Measurements from ENCODE around the gene C19orf18. TPM values are rescaled to one million over a fixed set of nuclear protein-coding genes. Genes with fewer than 3 reads are reported as not detected.
"Not testable (repeated sequence)": the region's sequence is repeated elsewhere in the genome, so short reads cannot be mapped to it uniquely, and the experiment has no call there.

Gene C19orf18
- 1.0 TPM for total RNA-seq
- 0.67 TPM for polyA plus RNA-seq

GRCh38 chr19:57974434-57974833 lies at the start of gene C19orf18:
Gene C19orf18 (minus strand): TSS chr19:57974534. CDS start chr19:57974432, 102 bp downstream.
- Histone ChIP-seq H3K4me3 (ENCODE audit: low read depth, low read length) (no peak within 1 kb of the TSS), H3K27ac (ENCODE audit: low read depth) (no peak within 1 kb of the TSS), H3K4me1 (ENCODE audit: insufficient read depth) (no peaks in the 10 kb centered on the region), H3K36me3 (ENCODE audit: insufficient read depth) (peaks cover 1% of the 10 kb centered on the region)
- 97% methylated on average over 4 of the region's 4 CpGs for WGBS
- no peak for DNase-seq (ENCODE audit: extremely low spot score)

GRCh38 chr19:58022283-58022660 lies 47.9 kb upstream of the C19orf18 start:
- Histone ChIP-seq H3K4me3 (ENCODE audit: low read depth, low read length) (no peak overlapping the region), H3K36me3 (ENCODE audit: insufficient read depth) (no peaks in the 10 kb centered on the region), H3K27ac (ENCODE audit: low read depth) (no peak overlapping the region), H3K4me1 (ENCODE audit: insufficient read depth) (no peaks in the 10 kb centered on the region)
- no peak for DNase-seq (ENCODE audit: extremely low spot score)
- WGBS = 69% methylated on average over 4 of the region's 4 CpGs

GRCh38 chr19:58021541-58022282 lies 47.4 kb upstream of the C19orf18 start:
- WGBS = 53% methylated on average over 30 of the region's 30 CpGs
- no peak overlapping the region for H3K4me3 ChIP-seq (ENCODE audit: low read depth, low read length)
- DNase-seq (ENCODE audit: extremely low spot score) = no peak
- no peaks in the 10 kb centered on the region for H3K4me1 ChIP-seq (ENCODE audit: insufficient read depth)
- no peak overlapping the region for H3K27ac ChIP-seq (ENCODE audit: low read depth)
- no peaks in the 10 kb centered on the region for H3K36me3 ChIP-seq (ENCODE audit: insufficient read depth)

- H3K4me1 ChIP-seq (ENCODE audit: insufficient read depth) = no peaks in the 10 kb centered on the region
- WGBS = 73% methylated on average over 7 of the region's 7 CpGs
- H3K27ac ChIP-seq (ENCODE audit: low read depth) = no peak overlapping the region
- no peak overlapping the region for H3K4me3 ChIP-seq (ENCODE audit: low read depth, low read length)
- H3K36me3 ChIP-seq (ENCODE audit: insufficient read depth) = no peaks in the 10 kb centered on the region
- no peak for DNase-seq (ENCODE audit: extremely low spot score)
Observed at GRCh38 chr19:58020129-58020528, 45.8 kb upstream of the C19orf18 start.

- Histone ChIP-seq H3K27ac (ENCODE audit: low read depth) (no peak overlapping the region), H3K4me3 (ENCODE audit: low read depth, low read length) (no peak overlapping the region), H3K4me1 (ENCODE audit: insufficient read depth) (no peaks in the 10 kb centered on the region), H3K36me3 (ENCODE audit: insufficient read depth) (no peaks in the 10 kb centered on the region)
- no peak for DNase-seq (ENCODE audit: extremely low spot score)
- WGBS = 29% methylated on average over 5 of the region's 5 CpGs
Observed at GRCh38 chr19:58014141-58014540, 39.8 kb upstream of the C19orf18 start.

GRCh38 chr19:58010507-58010906 lies 36.2 kb upstream of the C19orf18 start:
- Histone ChIP-seq H3K4me1 (ENCODE audit: insufficient read depth) (no peaks in the 10 kb centered on the region), H3K36me3 (ENCODE audit: insufficient read depth) (peaks cover 4% of the 10 kb centered on the region), H3K4me3 (ENCODE audit: low read depth, low read length) (no peak overlapping the region), H3K27ac (ENCODE audit: low read depth) (no peak overlapping the region)
- no peak for DNase-seq (ENCODE audit: extremely low spot score)
- WGBS = 63% methylated on average over 22 of the region's 22 CpGs

GRCh38 chr19:58009666-58010301 lies 35.5 kb upstream of the C19orf18 start:
- no peak overlapping the region for H3K27ac ChIP-seq (ENCODE audit: low read depth)
- no peak overlapping the region for H3K4me3 ChIP-seq (ENCODE audit: low read depth, low read length)
- H3K4me1 ChIP-seq (ENCODE audit: insufficient read depth) = no peaks in the 10 kb centered on the region
- H3K36me3 ChIP-seq (ENCODE audit: insufficient read depth) = peaks cover 5% of the 10 kb centered on the region
- 6% methylated on average over 41 of the region's 41 CpGs for WGBS
- DNase-seq (ENCODE audit: extremely low spot score) = peak; percentile 78

- WGBS = under 1% methylated on average over 21 of the region's 21 CpGs
- no peak overlapping the region for H3K27ac ChIP-seq (ENCODE audit: low read depth)
Observed at GRCh38 chr19:58009301-58009665, 34.9 kb upstream of the C19orf18 start.

GRCh38 chr19:58008877-58009276 lies 34.5 kb upstream of the C19orf18 start:
- H3K27ac ChIP-seq (ENCODE audit: low read depth); H3K36me3 ChIP-seq (ENCODE audit: insufficient read depth); DNase-seq (ENCODE audit: extremely low spot score); H3K4me1 ChIP-seq (ENCODE audit: insufficient read depth); H3K4me3 ChIP-seq (ENCODE audit: low read depth, low read length): not testable (repeated sequence)
- WGBS = 41% methylated on average over 10 of the region's 10 CpGs

More at GRCh38 chr19:58009301-58009665, 34.9 kb upstream of the C19orf18 start:
- Histone ChIP-seq H3K4me1 (ENCODE audit: insufficient read depth) (no peaks in the 10 kb centered on the region), H3K4me3 (ENCODE audit: low read depth, low read length) (no peak overlapping the region), H3K36me3 (ENCODE audit: insufficient read depth) (peaks cover 5% of the 10 kb centered on the region)
- no peak for DNase-seq (ENCODE audit: extremely low spot score)

GRCh38 chr19:58007285-58007684 lies 33.0 kb upstream of the C19orf18 start:
- no peak overlapping the region for H3K27ac ChIP-seq (ENCODE audit: low read depth)
- no peak for DNase-seq (ENCODE audit: extremely low spot score)
- peaks cover 9% of the 10 kb centered on the region for H3K36me3 ChIP-seq (ENCODE audit: insufficient read depth)
- WGBS = 96% methylated on average over 1 of the region's 1 CpG
- H3K4me3 ChIP-seq (ENCODE audit: low read depth, low read length) = no peak overlapping the region
- no peaks in the 10 kb centered on the region for H3K4me1 ChIP-seq (ENCODE audit: insufficient read depth)

GRCh38 chr19:58003174-58003828 lies 29.0 kb upstream of the C19orf18 start:
- H3K4me3 ChIP-seq (ENCODE audit: low read depth, low read length) = peak overlapping the region; percentile 93
- WGBS = 11% methylated on average over 31 of the region's 31 CpGs
- H3K27ac ChIP-seq (ENCODE audit: low read depth) = no peak overlapping the region
- peaks cover 11% of the 10 kb centered on the region for H3K36me3 ChIP-seq (ENCODE audit: insufficient read depth)
- no peak for DNase-seq (ENCODE audit: extremely low spot score)
- H3K4me1 ChIP-seq (ENCODE audit: insufficient read depth) = no peaks in the 10 kb centered on the region

- WGBS = under 1% methylated on average over 91 of the region's 91 CpGs
- Histone ChIP-seq H3K4me1 (ENCODE audit: insufficient read depth) (no peaks in the 10 kb centered on the region), H3K4me3 (ENCODE audit: low read depth, low read length) (peak within 1 kb of the TSS; percentile 93), H3K36me3 (ENCODE audit: insufficient read depth) (peaks cover 11% of the 10 kb centered on the region), H3K27ac (ENCODE audit: low read depth) (peak within 1 kb of the TSS; percentile 96)
- peak; percentile 56 for DNase-seq (ENCODE audit: extremely low spot score)
Observed at GRCh38 chr19:58002384-58003173, 28.2 kb upstream of the C19orf18 start, which contains the start of gene ZNF606. Gene ZNF606 (minus strand): TSS chr19:58002820. CDS start chr19:58001319, 1,501 bp downstream.

GRCh38 chr19:58001895-58002369 lies 27.6 kb upstream of the C19orf18 start:
- peaks cover 11% of the 10 kb centered on the region for H3K36me3 ChIP-seq (ENCODE audit: insufficient read depth)
- WGBS = under 1% methylated on average over 23 of the region's 23 CpGs

More at GRCh38 chr19:58001895-58002369, 27.6 kb upstream of the C19orf18 start:
- DNase-seq (ENCODE audit: extremely low spot score) = no peak
- peak overlapping the region; percentile 93 for H3K4me3 ChIP-seq (ENCODE audit: low read depth, low read length)
- no peak overlapping the region for H3K27ac ChIP-seq (ENCODE audit: low read depth)
- no peaks in the 10 kb centered on the region for H3K4me1 ChIP-seq (ENCODE audit: insufficient read depth)
